Measurements from ENCODE around the gene TAF13. TPM values are rescaled to one million over a fixed set of nuclear protein-coding genes. Genes with fewer than 3 reads are reported as not detected.

Gene TAF13
- total RNA-seq, 1 experiment from 2014 or later, result 20.6 TPM

DNA sequence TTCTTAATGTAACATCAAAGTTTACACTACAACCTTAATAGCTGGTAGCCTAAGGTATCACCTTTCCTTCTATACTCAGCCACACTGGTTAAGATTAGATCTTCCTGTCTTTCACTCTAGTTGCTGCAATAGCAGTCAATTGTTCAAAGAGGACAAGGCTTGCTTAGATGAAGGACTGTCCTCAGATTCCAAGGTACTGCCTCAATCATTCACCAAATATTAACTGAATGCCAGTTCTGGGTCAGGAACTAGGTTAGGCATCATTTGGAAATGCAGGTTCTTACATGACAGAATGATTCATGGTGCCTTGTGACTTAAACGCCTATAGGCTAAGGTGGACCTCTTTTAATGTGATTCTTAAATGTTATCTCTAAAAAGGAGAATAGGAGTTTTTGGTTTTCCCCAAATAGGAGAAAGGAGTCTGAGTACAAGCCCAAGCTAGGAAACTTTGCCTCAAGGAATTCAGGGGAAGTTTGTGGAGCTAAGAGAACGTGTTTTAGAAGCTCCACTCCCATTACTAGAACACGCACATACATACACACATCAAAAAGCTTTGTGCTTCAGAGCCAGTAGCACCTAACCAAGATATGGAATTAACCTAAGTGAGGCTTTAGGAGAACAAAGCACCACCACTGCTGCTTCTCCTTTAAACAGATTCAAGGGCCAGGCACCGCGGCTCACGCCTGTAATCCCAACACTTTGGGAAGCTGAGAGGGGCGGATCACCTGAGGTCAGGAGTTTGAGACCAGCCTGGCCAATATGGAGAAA, 25.4 kb downstream of the TAF13 start:
- Mint-ChIP-seq H3K27me3 (ENCODE audit: unreplicated experiment) (no peaks in the 10 kb centered on the region), H3K9me3 (ENCODE audit: low read depth, unreplicated experiment) (no peaks in the 10 kb centered on the region), H3K4me3 (ENCODE audit: low read depth, unreplicated experiment) (no peak overlapping the region), H3K36me3 (ENCODE audit: insufficient read depth, unreplicated experiment) (no peaks in the 10 kb centered on the region), H3K27ac (ENCODE audit: unreplicated experiment) (no peak overlapping the region), H3K4me1 (ENCODE audit: low read depth, unreplicated experiment) (no peaks in the 10 kb centered on the region)
- intact Hi-C loops (cut with micrococcal nuclease; ENCODE audit: unreplicated experiment), result no loop called here
- TF ChIP-seq, protein P1, sequence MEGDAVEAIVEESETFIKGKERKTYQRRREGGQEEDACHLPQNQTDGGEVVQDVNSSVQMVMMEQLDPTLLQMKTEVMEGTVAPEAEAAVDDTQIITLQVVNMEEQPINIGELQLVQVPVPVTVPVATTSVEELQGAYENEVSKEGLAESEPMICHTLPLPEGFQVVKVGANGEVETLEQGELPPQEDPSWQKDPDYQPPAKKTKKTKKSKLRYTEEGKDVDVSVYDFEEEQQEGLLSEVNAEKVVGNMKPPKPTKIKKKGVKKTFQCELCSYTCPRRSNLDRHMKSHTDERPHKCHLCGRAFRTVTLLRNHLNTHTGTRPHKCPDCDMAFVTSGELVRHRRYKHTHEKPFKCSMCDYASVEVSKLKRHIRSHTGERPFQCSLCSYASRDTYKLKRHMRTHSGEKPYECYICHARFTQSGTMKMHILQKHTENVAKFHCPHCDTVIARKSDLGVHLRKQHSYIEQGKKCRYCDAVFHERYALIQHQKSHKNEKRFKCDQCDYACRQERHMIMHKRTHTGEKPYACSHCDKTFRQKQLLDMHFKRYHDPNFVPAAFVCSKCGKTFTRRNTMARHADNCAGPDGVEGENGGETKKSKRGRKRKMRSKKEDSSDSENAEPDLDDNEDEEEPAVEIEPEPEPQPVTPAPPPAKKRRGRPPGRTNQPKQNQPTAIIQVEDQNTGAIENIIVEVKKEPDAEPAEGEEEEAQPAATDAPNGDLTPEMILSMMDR (IDR thresholded peaks at IDR 0.05; ENCODE audit: unreplicated experiment), result no peak
- CTCF ChIA-PET, result no interaction called here
- no TSS peak for BruUV-seq (replicated peaks)
- DNase-seq, result no peak

DNA sequence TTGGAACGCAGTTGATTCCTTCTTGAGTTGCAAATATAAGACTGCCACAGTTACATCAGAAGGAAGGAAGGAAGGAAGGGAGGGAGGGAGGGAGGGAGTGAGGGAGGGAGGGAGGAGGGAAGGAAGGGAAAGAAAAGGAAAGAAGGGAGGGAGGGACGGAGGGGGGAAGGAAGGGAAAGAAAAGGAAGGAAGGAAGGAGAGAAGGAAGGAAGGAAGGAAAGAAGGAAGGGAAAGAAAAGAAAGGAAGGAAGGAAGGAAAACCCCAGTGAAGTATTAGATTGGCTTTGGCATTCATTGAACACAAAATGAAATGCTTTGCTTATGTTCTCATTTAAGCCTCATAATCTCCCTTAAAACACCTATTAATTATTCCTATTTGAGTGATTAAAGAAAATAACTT, 27.5 kb downstream of the TAF13 start:
- Mint-ChIP-seq H3K36me3 (ENCODE audit: insufficient read depth, unreplicated experiment) (no peaks in the 10 kb centered on the region), H3K4me3 (ENCODE audit: low read depth, unreplicated experiment) (no peak overlapping the region), H3K9me3 (ENCODE audit: low read depth, unreplicated experiment) (no peaks in the 10 kb centered on the region), H3K4me1 (ENCODE audit: low read depth, unreplicated experiment) (no peaks in the 10 kb centered on the region), H3K27me3 (ENCODE audit: unreplicated experiment) (no peaks in the 10 kb centered on the region), H3K27ac (ENCODE audit: unreplicated experiment) (no peak overlapping the region)
- TF ChIP-seq, protein P1 (IDR thresholded peaks at IDR 0.05; ENCODE audit: unreplicated experiment), result no peak
- BruUV-seq (replicated peaks), result no TSS peak
- no peak for DNase-seq
- CTCF ChIA-PET, result no interaction called here
- intact Hi-C loops (cut with micrococcal nuclease; ENCODE audit: unreplicated experiment), result no loop called here

DNA sequence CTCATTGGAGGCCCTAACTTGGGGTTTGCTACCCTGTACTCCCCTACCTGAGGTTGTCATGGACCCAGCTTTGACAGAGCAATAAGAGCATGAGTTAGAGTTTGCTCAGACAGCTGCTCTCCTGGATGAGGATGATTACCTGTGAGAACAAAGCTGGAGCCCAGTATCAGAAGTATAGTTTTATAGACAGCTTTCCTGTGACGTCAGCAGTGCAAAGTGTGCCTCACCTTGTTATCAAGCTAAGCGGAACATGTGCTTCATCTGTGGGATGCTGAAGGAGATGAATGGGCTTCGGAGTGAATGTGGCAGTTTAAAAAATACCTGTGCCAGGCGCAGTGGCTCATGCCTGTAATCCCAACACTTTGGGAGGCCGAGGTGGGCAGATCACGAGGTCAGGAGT, 28.5 kb downstream of the TAF13 start:
- Mint-ChIP-seq H3K27ac (ENCODE audit: unreplicated experiment) (no peak overlapping the region), H3K9me3 (ENCODE audit: low read depth, unreplicated experiment) (no peaks in the 10 kb centered on the region), H3K4me1 (ENCODE audit: low read depth, unreplicated experiment) (no peaks in the 10 kb centered on the region), H3K27me3 (ENCODE audit: unreplicated experiment) (no peaks in the 10 kb centered on the region), H3K36me3 (ENCODE audit: insufficient read depth, unreplicated experiment) (peaks cover 4% of the 10 kb centered on the region), H3K4me3 (ENCODE audit: low read depth, unreplicated experiment) (no peak overlapping the region)
- CTCF ChIA-PET, result no interaction called here
- intact Hi-C loops (cut with micrococcal nuclease; ENCODE audit: unreplicated experiment), result no loop called here
- no TSS peak for BruUV-seq (replicated peaks)
- TF ChIP-seq, protein P1 (IDR thresholded peaks at IDR 0.05; ENCODE audit: unreplicated experiment), result no peak
- DNase-seq, result no peak

DNA sequence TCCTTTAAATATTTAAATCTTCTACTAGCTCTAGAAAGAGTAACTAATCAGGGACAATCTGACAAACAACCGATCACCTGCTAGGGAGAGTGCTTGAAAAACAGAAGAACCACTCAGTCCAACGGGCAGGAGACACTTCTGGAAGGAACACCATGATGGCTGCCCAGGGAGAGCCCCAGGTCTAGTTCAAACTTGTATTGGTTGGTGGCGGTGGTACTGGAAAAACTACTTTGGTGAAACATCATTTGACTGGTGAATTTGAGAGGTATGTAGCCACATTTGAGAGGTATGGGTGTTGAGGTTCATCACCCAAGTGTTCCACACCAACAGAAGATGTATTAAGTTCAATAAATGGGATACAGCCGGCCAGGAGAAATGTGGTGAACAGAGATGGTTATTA, 29.1 kb downstream of the TAF13 start:
- H3K36me3 Mint-ChIP-seq (ENCODE audit: insufficient read depth, unreplicated experiment), result peaks cover 10% of the 10 kb centered on the region
- CTCF ChIA-PET, result no interaction called here
- TF ChIP-seq, protein P1 (IDR thresholded peaks at IDR 0.05; ENCODE audit: unreplicated experiment), result no peak
- no peaks in the 10 kb centered on the region for H3K27me3 Mint-ChIP-seq (ENCODE audit: unreplicated experiment)
- no peak overlapping the region for H3K4me3 Mint-ChIP-seq (ENCODE audit: low read depth, unreplicated experiment)
- DNase-seq, result no peak
- H3K27ac Mint-ChIP-seq (ENCODE audit: unreplicated experiment), result no peak overlapping the region
- intact Hi-C loops (cut with micrococcal nuclease; ENCODE audit: unreplicated experiment), result no loop called here
- no peaks in the 10 kb centered on the region for H3K9me3 Mint-ChIP-seq (ENCODE audit: low read depth, unreplicated experiment)
- no TSS peak for BruUV-seq (replicated peaks)
- no peaks in the 10 kb centered on the region for H3K4me1 Mint-ChIP-seq (ENCODE audit: low read depth, unreplicated experiment)

Measured in Calu3 (cell line).